Stimulated activated CD8-positive, alpha-beta memory T cell treated with anti-CD3 and anti-CD28 coated beads, Interleukin-4, amount 100 ng/mL, for 1 hour (primary cell): ENCODE results near the gene SCEL.

Experiments
- DNase-seq, 2 donors: peaks; one replicate each; pipeline ENCODE4 v3.0.0-alpha.2; 2020; ENCODE audit warnings: low read depth in 2 of 2, low spot score in 1 of 2

SCEL gene

GRCh38 chr13:77521194-77521593 lies 14.3 kb upstream of the SCEL start:
- no peak for DNase-seq

DNA sequence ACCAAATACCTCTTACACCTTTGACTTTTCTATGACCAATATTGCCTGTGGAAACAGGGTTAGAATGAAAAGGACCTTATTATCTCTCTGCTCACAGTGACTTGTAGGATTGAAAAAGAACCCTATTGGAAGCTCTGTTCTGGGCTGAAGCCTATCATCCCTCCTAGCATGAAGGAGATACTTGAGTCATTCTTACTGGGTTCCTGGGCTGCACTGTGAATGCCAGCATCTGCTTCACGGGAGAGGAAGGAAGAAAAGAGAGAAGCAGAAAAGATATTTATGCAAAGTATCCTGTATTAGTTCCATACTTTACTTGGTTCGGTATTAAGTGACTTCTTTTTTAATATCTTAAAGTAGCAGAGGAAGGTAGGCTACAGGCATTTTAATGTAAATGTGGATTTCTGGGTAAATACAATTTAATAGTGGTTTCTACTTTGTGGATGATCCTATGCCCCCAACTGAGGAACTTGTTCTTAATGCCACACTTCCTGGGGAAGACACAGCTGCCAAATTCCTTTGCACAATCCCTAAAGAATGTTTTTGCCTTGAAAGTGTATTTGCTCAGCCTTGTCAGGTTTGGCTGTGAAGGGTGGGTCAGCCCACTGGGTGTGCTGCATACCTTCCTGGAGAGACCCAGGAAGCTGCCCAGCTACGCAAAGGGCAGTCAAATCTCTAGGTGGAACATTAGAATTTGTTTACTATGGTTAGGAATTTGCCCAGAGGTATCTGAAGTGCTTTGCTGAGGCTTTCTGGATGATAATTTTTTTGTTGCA lies 13.7 kb upstream of the SCEL start:
- DNase-seq = no peak

- DNase-seq = no peak
Measured at GRCh38 chr13:77522444-77522843, 13.1 kb upstream of the SCEL start.

DNA sequence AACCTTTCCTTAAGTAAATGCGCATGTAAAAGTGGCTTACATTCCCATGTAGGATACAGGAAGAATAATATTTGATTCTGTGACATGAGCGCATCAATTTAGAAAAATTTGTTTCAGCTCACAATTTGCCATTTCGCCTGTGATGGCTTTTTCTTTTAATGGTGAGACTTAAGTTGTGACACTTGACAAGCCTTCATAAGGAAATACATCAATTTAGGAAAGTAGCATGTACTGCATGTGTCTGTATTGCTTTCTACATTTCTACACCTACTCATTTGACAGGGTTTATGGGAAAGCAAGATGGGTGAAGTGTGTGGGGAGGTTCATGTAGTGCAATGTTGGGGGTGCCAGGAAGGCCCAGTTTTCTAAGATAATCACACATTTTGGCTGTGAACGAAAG lies 12.1 kb upstream of the SCEL start:
- DNase-seq = no peak

GRCh38 chr13:77523834-77524728 lies 11.4 kb upstream of the SCEL start:
- no peak for DNase-seq

GRCh38 chr13:77528414-77528813 lies 7.1 kb upstream of the SCEL start:
- DNase-seq = no peak

DNA sequence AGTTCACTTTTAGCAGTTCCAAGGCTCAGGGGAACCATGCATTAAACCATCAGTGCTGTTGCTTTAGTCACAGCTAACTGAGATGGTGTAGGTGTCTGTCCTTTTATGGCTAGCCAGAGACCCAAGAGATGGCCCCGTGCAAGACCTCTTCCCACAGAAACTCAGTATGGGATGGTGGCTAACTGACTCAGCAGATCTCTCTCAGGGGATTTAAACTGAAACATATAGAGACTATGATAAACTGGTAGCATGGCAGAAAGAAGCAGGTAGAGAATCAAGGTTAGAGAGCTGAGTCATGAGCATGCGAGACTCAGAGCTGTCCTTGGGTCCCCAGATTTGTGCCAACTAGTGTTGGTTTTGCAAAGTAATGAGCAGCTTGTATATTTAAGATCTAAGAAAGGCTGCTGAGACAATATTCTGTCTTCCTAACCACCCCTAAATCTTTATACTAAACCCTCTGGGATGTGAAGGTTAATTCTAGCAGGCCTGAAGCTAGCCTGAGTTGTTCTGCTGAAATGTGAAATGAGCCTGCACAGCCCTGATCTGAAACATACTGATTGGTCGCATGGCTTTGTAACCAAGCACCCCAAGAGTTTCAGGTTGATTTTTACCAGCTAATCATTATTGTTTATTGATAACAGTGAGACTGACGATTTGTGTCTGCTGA lies 6.5 kb upstream of the SCEL start:
- DNase-seq = no peak

DNA sequence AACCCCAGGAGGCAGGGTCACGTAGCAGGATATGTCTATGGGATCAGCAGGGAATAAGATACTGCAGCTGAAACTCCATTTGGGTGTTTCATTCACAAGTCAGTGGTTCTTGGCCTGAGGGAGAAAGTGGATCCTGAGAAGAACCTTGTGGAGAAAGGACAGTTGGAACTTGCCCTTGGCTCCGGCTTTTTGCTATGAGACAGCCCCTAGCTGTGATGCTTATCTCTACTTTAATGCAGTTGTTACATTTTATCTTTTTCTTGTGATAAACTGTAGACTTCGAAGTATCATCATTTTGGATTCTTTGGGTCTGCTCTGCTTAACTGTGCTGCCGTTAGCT lies 6.0 kb upstream of the SCEL start:
- DNase-seq = no peak

- no peak for DNase-seq
Measured at GRCh38 chr13:77530875-77531274, 4.6 kb upstream of the SCEL start.

- no peak for DNase-seq
Measured at GRCh38 chr13:77532983-77533382, 2.5 kb upstream of the SCEL start.

- no peak for DNase-seq
Measured at GRCh38 chr13:77533875-77534788, 1.4 kb upstream of the SCEL start.

- DNase-seq = no peak
Measured at GRCh38 chr13:77536358-77536757, 852 bp downstream of the SCEL start.

DNA sequence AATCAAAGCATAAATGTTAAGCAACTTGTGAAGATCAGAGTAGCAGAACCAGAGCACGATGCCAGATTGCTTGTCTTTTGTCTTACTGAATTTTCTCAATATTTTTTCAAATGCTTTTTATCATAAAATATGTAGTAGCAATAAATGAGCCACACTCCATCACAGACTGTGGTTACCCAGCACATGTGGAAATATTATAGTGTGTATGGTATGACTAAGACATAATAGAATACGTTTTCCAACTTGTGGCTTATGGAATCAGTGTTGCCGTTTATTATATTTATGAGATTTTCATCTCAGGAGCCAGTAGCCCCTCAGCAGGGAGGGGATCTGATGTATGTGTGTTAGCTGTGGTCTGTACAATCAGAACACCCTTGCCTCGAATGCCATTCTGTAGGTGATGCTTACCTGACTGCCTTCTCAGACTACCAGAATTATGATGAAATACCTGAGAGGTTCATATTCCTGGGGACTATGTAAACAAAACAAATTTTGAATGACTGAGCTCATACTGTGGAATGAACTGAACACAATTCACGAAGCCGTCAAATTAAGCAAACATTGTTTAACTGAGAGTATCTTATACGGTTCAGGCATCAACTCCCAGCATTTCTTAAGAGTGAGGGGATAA lies 1.9 kb downstream of the SCEL start:
- DNase-seq = no peak

- DNase-seq = no peak
Measured at GRCh38 chr13:77543711-77544110, 8.2 kb downstream of the SCEL start.

DNA sequence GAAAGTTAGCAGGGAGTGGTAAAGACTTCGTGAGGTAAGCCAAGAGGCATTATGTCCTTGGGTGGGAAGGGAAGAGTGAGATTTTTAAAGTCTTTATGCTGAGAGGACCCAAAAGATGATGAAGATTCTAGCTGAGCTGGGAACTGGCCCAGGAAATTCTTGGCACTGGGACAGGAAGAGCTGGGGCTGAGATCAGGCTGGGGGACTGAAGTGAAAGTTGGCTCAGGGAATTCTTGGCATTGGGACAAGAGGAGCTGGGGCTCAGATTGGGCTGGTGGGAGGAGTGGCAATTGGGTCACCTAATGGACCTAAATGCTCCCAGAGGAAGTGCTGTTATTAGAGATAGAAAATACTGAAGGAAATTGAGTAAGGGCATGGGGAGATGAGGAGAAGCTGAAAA lies 8.8 kb downstream of the SCEL start:
- DNase-seq = no peak

GRCh38 chr13:77544758-77545338 lies 9.3 kb downstream of the SCEL start:
- no peak for DNase-seq

- no peak for DNase-seq
Measured at GRCh38 chr13:77545626-77546412, 10.3 kb downstream of the SCEL start.

GRCh38 chr13:77548095-77548494 lies 12.6 kb downstream of the SCEL start:
- DNase-seq = no peak

GRCh38 chr13:77548594-77548993 lies 13.1 kb downstream of the SCEL start:
- no peak for DNase-seq
